Activated CD8-positive, alpha-beta T cell treated with anti-CD3 and anti-CD28 coated beads, Interleukin-2, amount 10 ng/mL, durations not matched to agents 7 days and 5 days (primary cell): Measurements from ENCODE around the gene OR5AU1. TPM values are rescaled to one million over a fixed set of nuclear protein-coding genes. Genes with fewer than 3 reads are reported as not detected.
A peak's percentile ranks its signal among the peaks of the same experiment; 100 is the strongest.

ENCODE experiments used
- ATAC-seq: fragments of 150-1000 bp; cut with Tn5 transposase; one replicate; pipeline ENCODE4 v1.10.0; 2021; ENCODE audit warnings: moderate library complexity
- CTCF ChIA-PET: fragments of 350-600 bp; sonication (Branson Sonifier 250); formaldehyde crosslinking; loops from one replicate; lab custom pipeline; 2021; ENCODE audit warnings: antibody characterized with exemption; lab: Charles Lee
- POLR2A ChIA-PET: fragments of 350-600 bp; sonication (Branson Sonifier 250); formaldehyde crosslinking; loops from one replicate; lab custom pipeline; 2021; ENCODE audit warnings: antibody characterized with exemption; lab: Charles Lee
- DNase-seq: peaks from one replicate; pipeline ENCODE4 v3.0.0-alpha.2; 2020
- H3K27ac Mint-ChIP-seq: one replicate; pipeline ENCODE4 v1.8.0; 2021; ENCODE audit warnings: mild to moderate bottlenecking, mixed read lengths
- H3K27me3 Mint-ChIP-seq: one replicate; pipeline ENCODE4 v1.8.0; 2021; ENCODE audit warnings: low read depth, mixed read lengths
- H3K36me3 Mint-ChIP-seq: one replicate; pipeline ENCODE4 v1.8.0; 2021; ENCODE audit warnings: low read depth, mixed read lengths
- H3K4me1 Mint-ChIP-seq: one replicate; pipeline ENCODE4 v1.8.0; 2021; ENCODE audit warnings: low read depth, mixed read lengths
- H3K4me3 Mint-ChIP-seq: one replicate; pipeline ENCODE4 v1.8.0; 2021; ENCODE audit warnings: mild to moderate bottlenecking, mixed read lengths
- H3K9me3 Mint-ChIP-seq: one replicate; pipeline ENCODE4 v1.8.0; 2022; ENCODE audit warnings: mixed read lengths; ENCODE audit not compliant: insufficient read depth
- total RNA-seq, 2 experiments: library from RNA; stranded (reverse); gene quantifications; one replicate each; pipeline ENCODE4 v1.2.3, GENCODE V29; 2021

The OR5AU1 gene
- not detected for total RNA-seq

GRCh38 chr14:21155963-21156362 lies at the start of gene OR5AU1:
Gene OR5AU1 (minus strand): TSS chr14:21156063. CDS start chr14:21155872, 191 bp downstream.
- ChIA-PET POLR2A (no interaction called here), CTCF (interaction anchor here (0.7 to 1.3 kb wide), 3 partner anchors 10 to 142 kb away, joined by 3 read pairs; no protein-coding TSS in a partner anchor)
- H3K4me3 Mint-ChIP-seq: no peak within 1 kb of the TSS
- H3K27ac Mint-ChIP-seq: no peak within 1 kb of the TSS
- no peaks in the 10 kb centered on the region for H3K36me3 Mint-ChIP-seq
- H3K4me1 Mint-ChIP-seq: no peaks in the 10 kb centered on the region
- H3K27me3 Mint-ChIP-seq: peaks cover 29% of the 10 kb centered on the region
- DNase-seq (no peak), ATAC-seq (no peak)
- H3K9me3 Mint-ChIP-seq: no peaks in the 10 kb centered on the region

- POLR2A ChIA-PET: no interaction called here
- CTCF ChIA-PET: no interaction called here
Measured at GRCh38 chr14:21205026-21205677, 49.3 kb upstream of the OR5AU1 start.

GRCh38 chr14:21204167-21205025 lies 48.5 kb upstream of the OR5AU1 start:
- POLR2A ChIA-PET: interaction anchor here (1.2 kb wide), 1 partner anchor 147 kb away, joined by 3 read pairs; no protein-coding TSS in a partner anchor
- peaks cover 65% of the 10 kb centered on the region for H3K36me3 Mint-ChIP-seq

More at GRCh38 chr14:21205026-21205677, 49.3 kb upstream of the OR5AU1 start:
- Mint-ChIP-seq H3K27me3 (no peaks in the 10 kb centered on the region), H3K36me3 (peaks cover 72% of the 10 kb centered on the region), H3K27ac (peak overlapping the region; percentile 14), H3K9me3 (no peaks in the 10 kb centered on the region), H3K4me3 (no peak overlapping the region), H3K4me1 (no peaks in the 10 kb centered on the region)
- DNase-seq (no peak), ATAC-seq (no peak)

GRCh38 chr14:21203470-21204166 lies 47.8 kb upstream of the OR5AU1 start:
- Mint-ChIP-seq H3K27me3 (no peaks in the 10 kb centered on the region), H3K27ac (peak overlapping the region; percentile 64), H3K36me3 (peaks cover 59% of the 10 kb centered on the region), H3K9me3 (no peaks in the 10 kb centered on the region), H3K4me3 (no peak overlapping the region), H3K4me1 (no peaks in the 10 kb centered on the region)
- CTCF ChIA-PET: interaction anchor here (1.4 kb wide), 1 partner anchor 10 kb away, joined by 4 read pairs; no protein-coding TSS in a partner anchor
- DNase-seq (no peak), ATAC-seq (peak; percentile 8)
- POLR2A ChIA-PET: interaction anchor here (1.2 to 1.4 kb wide), 2 partner anchors 10 to 147 kb away, joined by 3 to 4 read pairs; no protein-coding TSS in a partner anchor

More at GRCh38 chr14:21204167-21205025, 48.5 kb upstream of the OR5AU1 start:
- no peaks in the 10 kb centered on the region for H3K4me1 Mint-ChIP-seq
- DNase-seq (no peak), ATAC-seq (no peak)
- H3K27me3 Mint-ChIP-seq: no peaks in the 10 kb centered on the region
- CTCF ChIA-PET: no interaction called here
- H3K27ac Mint-ChIP-seq: no peak overlapping the region
- H3K9me3 Mint-ChIP-seq: no peaks in the 10 kb centered on the region
- no peak overlapping the region for H3K4me3 Mint-ChIP-seq

- ChIA-PET POLR2A (interaction anchor here (0.5 to 1.4 kb wide), 4 partner anchors 9 to 148 kb away, joined by 3 to 4 read pairs (median 3); no protein-coding TSS in a partner anchor), CTCF (interaction anchor here (1.4 kb wide), 1 partner anchor 9 kb away, joined by 4 read pairs; no protein-coding TSS in a partner anchor)
- no peaks in the 10 kb centered on the region for H3K27me3 Mint-ChIP-seq
- no peak overlapping the region for H3K27ac Mint-ChIP-seq
- DNase-seq (no peak), ATAC-seq (no peak)
- H3K9me3 Mint-ChIP-seq: peaks cover 1% of the 10 kb centered on the region
- H3K4me3 Mint-ChIP-seq: no peak overlapping the region
- no peaks in the 10 kb centered on the region for H3K4me1 Mint-ChIP-seq
- H3K36me3 Mint-ChIP-seq: peaks cover 50% of the 10 kb centered on the region
Measured at GRCh38 chr14:21202463-21203358, 46.8 kb upstream of the OR5AU1 start.

- Mint-ChIP-seq H3K27me3 (no peaks in the 10 kb centered on the region), H3K9me3 (peaks cover 7% of the 10 kb centered on the region), H3K27ac (no peak overlapping the region), H3K36me3 (peaks cover 42% of the 10 kb centered on the region), H3K4me3 (no peak overlapping the region), H3K4me1 (no peaks in the 10 kb centered on the region)
- DNase-seq (no peak), ATAC-seq (no peak)
- ChIA-PET POLR2A (interaction anchor here (0.5 to 1.4 kb wide), 3 partner anchors 9 to 41 kb away, joined by 3 to 4 read pairs (median 3); no protein-coding TSS in a partner anchor), CTCF (interaction anchor here (1.4 kb wide), 1 partner anchor 9 kb away, joined by 4 read pairs; no protein-coding TSS in a partner anchor)
Measured at GRCh38 chr14:21201732-21202462, 46.0 kb upstream of the OR5AU1 start.

- H3K27me3 Mint-ChIP-seq: no peaks in the 10 kb centered on the region
- H3K36me3 Mint-ChIP-seq: peaks cover 32% of the 10 kb centered on the region
- H3K9me3 Mint-ChIP-seq: peaks cover 7% of the 10 kb centered on the region
- ChIA-PET POLR2A (no interaction called here), CTCF (no interaction called here)
- no peak overlapping the region for H3K4me3 Mint-ChIP-seq
- no peaks in the 10 kb centered on the region for H3K4me1 Mint-ChIP-seq
- ATAC-seq: no peak
- peak overlapping the region; percentile 2 for H3K27ac Mint-ChIP-seq
- DNase-seq: no peak
Measured at GRCh38 chr14:21200752-21201461, 45.0 kb upstream of the OR5AU1 start.

- ChIA-PET POLR2A (no interaction called here), CTCF (no interaction called here)
- Mint-ChIP-seq H3K4me1 (no peaks in the 10 kb centered on the region), H3K27me3 (no peaks in the 10 kb centered on the region), H3K36me3 (peaks cover 23% of the 10 kb centered on the region), H3K27ac (no peak overlapping the region), H3K4me3 (no peak overlapping the region), H3K9me3 (peaks cover 7% of the 10 kb centered on the region)
- ATAC-seq (no peak), DNase-seq (no peak)
Measured at GRCh38 chr14:21199611-21200560, 44.0 kb upstream of the OR5AU1 start.
